Mucosa of descending colon (tissue), 3 donors: ENCODE measurements around the gene NFKB1. TPM values are rescaled to one million over a fixed set of nuclear protein-coding genes. Genes with fewer than 3 reads are reported as not detected.
A peak's percentile ranks its signal among the peaks of the same experiment; 100 is the strongest.

Experiments used
- ATAC-seq: fragments of 200-7000 bp; cut with Tn5 transposase; one replicate; pipeline ENCODE4 v1.9.1; 2020; ENCODE audit warnings: mild to moderate bottlenecking, moderate library complexity
- DNase-seq, 3 donors: peaks; one replicate each; pipeline ENCODE4 v3.0.0-alpha.2; 2020
- H3K36me3 ChIP-seq: fragments of 200-600 bp; one replicate; pipeline ENCODE4 v1.8.0; 2021; ENCODE audit warnings: low read depth, mild to moderate bottlenecking
- H3K4me1 ChIP-seq: fragments of 200-600 bp; one replicate; pipeline ENCODE4 v1.8.0; 2021; ENCODE audit warnings: low read depth, mild to moderate bottlenecking
- H3K4me3 ChIP-seq: fragments of 200-600 bp; one replicate; pipeline ENCODE4 v1.8.0; 2021; ENCODE audit warnings: mild to moderate bottlenecking
- H3K9me3 ChIP-seq: fragments of 200-600 bp; one replicate; pipeline ENCODE4 v1.8.0; 2021; ENCODE audit warnings: mild to moderate bottlenecking
- intact Hi-C, 2 donors: fragments of 100-400 bp; cut with DNase I in 1 of 2; cut with micrococcal nuclease in 1 of 2; formaldehyde crosslinking; loops; one replicate each; pipeline versions ENCODE4 v1.11.0 to v1.11.1; 2022; cut with DNase I, micrococcal nuclease
- total RNA-seq, 3 donors: library from RNA; stranded (reverse); fragmentation: NEBNext Ultra II Directional in 2 of 3; extraction: Animal tissue kit (Norgen Biotek cat#: 25700) in 2 of 3; gene quantifications; one replicate each; pipeline versions ENCODE4 v1.2.1 to v1.2.4, GENCODE V29; 2021 to 2023
- TF ChIP-seq, protein P1 (sequence below): fragments of 200-600 bp; IDR thresholded peaks from one replicate; pipeline ENCODE4 v1.8.0; 2022; ENCODE audit warnings: antibody characterized with exemption, mild to moderate bottlenecking
- donor health status: DM: no; HTN: no; CAD: no; lungs with moderate emphysema.
- donor health status: DM: no; HTN: no; CAD: no.
- donor health status: DM: no; HTN: yes; CAD: no.

The NFKB1 gene
- total RNA-seq, 3 donors from 2014 or later, result 50.8 to 57.4 (median 53.6) TPM

DNA sequence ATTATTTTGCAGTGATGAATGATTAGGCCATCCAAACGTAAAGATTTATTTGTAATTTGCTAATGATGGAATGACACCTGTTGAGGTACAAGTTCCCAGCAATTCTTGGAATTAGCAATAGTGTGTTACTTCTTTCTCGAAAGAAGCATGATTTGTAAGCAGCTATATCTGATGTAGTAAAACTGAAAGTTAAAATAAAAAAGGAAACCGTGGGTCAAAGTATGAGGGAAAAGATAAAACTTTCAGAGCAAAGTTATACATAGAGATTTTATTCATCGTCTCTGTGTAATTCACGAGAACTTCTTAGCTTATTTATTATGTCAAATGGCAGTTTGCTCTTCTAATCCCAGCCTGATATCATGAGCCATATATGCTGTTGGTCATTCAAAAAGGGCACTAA is 59.0 kb downstream of the NFKB1 start:
- Histone ChIP-seq H3K36me3 (no peaks in the 10 kb centered on the region), H3K9me3 (no peaks in the 10 kb centered on the region), H3K4me3 (no peak overlapping the region), H3K4me1 (peaks cover 5% of the 10 kb centered on the region)
- DNase-seq (no peak), ATAC-seq (no peak)
- intact Hi-C loops, result no loop called here
- TF ChIP-seq, protein P1, sequence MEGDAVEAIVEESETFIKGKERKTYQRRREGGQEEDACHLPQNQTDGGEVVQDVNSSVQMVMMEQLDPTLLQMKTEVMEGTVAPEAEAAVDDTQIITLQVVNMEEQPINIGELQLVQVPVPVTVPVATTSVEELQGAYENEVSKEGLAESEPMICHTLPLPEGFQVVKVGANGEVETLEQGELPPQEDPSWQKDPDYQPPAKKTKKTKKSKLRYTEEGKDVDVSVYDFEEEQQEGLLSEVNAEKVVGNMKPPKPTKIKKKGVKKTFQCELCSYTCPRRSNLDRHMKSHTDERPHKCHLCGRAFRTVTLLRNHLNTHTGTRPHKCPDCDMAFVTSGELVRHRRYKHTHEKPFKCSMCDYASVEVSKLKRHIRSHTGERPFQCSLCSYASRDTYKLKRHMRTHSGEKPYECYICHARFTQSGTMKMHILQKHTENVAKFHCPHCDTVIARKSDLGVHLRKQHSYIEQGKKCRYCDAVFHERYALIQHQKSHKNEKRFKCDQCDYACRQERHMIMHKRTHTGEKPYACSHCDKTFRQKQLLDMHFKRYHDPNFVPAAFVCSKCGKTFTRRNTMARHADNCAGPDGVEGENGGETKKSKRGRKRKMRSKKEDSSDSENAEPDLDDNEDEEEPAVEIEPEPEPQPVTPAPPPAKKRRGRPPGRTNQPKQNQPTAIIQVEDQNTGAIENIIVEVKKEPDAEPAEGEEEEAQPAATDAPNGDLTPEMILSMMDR, result no peak

DNA sequence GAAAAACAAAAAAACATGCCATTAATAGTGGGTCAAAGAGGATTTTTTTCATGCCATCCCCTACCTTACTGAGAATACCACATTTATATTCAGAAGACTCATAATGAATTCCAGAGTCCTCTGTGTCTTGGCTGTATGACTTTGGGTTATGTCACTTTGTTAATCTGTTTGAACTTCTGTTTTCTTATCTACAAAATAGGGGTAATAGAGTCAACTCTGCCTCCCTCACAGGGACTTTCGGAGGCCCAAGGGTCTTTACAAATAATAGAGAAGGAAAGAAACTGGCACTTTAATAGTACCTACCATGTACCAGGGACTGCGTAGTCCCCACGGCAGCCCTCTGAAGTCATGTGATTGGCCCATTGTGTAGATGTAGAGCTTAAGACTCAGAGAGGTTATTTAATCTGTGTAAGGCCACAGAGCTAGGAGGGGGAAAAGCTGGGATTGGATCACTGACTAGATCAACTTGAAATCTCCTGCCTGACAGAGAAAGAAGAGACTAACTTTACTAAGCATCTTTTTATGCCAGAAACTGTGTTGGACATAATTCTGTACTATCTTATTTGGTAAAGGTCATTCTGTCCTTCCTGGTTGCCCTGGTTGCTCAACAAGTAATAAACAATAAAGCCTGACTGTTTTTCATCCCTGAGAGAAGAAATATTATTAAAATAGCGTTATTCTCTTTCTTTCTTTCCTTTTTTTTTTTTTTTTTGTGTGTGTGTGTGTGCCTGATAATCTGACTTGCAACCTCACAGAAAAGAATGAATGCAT is 59.6 kb downstream of the NFKB1 start:
- intact Hi-C loops, result no loop called here
- Histone ChIP-seq H3K36me3 (no peaks in the 10 kb centered on the region), H3K9me3 (no peaks in the 10 kb centered on the region), H3K4me1 (peaks cover 5% of the 10 kb centered on the region), H3K4me3 (no peak overlapping the region)
- TF ChIP-seq, protein P1, result no peak
- ATAC-seq (no peak), DNase-seq (no peak)

DNA sequence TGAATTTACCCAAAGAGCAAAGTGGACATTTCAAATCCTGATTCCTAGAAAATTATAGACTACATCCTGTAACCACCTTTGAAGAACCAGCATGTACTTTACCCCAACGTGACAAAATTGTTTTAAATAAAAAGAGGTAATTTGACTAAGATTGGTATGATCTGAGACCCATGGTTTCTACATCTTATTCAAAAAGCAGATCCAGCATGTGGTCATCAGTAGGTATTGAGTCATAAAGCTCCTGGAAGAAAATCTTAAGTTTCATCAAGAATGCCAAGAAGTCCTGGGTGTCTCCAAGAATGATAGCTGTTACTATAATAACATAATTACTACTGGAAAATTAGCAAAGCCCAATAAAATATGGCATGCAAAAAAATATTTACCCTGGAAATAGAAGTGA is 61.8 kb downstream of the NFKB1 start:
- H3K4me1 ChIP-seq, result peaks cover 5% of the 10 kb centered on the region
- ATAC-seq (no peak), DNase-seq (no peak)
- no peaks in the 10 kb centered on the region for H3K36me3 ChIP-seq
- TF ChIP-seq, protein P1, result no peak
- no peaks in the 10 kb centered on the region for H3K9me3 ChIP-seq
- H3K4me3 ChIP-seq, result no peak overlapping the region
- intact Hi-C loops, result no loop called here

DNA sequence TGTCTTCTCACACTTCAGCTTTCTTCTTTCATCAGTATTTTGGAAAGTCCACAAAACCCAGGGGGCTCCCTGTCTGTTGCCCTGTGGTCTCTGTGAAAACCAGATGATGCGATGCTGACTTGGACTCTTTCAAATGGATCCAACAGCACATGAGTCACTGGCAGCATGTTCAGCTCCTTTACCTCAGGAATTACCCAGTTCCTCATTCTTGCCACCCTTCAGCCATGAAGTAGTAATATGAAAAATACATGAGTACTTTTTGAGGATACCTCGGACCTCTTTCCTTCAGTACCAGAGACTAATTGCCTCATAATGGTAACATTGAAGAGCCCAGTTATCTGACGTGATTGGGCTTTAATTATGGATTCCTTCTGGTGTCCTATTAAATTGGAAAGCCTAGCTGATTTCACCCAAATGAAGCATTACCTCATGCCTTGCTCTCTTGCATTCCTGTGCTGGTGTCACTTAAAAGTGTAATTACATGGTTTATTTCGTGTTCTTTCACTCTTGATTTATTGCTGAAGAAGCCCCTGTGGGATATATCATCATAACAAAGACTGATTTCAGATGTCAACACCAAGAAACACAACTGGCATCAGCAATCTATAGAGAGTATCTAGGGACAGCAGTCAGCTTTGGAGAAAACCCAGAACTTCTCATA is 63.4 kb downstream of the NFKB1 start:
- peak; percentile 32 for ATAC-seq
- Histone ChIP-seq H3K4me3 (no peak overlapping the region), H3K9me3 (no peaks in the 10 kb centered on the region), H3K4me1 (peaks cover 5% of the 10 kb centered on the region), H3K36me3 (no peaks in the 10 kb centered on the region)
- TF ChIP-seq, protein P1, result no peak
- intact Hi-C loops, result no loop called here
- no peak for DNase-seq

DNA sequence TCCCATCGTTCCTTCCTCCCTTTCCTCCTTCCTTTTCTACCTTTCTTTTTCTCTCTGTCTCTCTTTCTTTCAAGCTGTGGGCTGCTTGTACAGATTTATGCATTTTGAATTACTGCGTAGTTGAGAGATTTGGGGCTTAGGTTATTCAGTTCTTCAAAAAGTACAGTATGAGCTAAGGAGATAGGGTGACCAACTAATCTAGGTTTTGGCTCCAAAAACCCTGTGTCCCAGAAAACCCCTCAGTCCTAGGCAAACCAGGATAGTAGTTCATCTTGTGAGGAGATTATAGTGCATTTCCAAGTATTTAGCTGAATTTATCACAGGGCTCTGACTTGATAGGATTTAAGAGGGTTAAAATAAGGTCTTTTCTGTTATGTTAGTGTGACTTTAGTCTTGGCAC is 64.5 kb downstream of the NFKB1 start:
- intact Hi-C loops, result no loop called here
- Histone ChIP-seq H3K4me1 (no peaks in the 10 kb centered on the region), H3K36me3 (no peaks in the 10 kb centered on the region), H3K4me3 (no peak overlapping the region), H3K9me3 (no peaks in the 10 kb centered on the region)
- TF ChIP-seq, protein P1, result no peak
- no peak for DNase-seq
- no peak for ATAC-seq
